Measurements from ENCODE around the gene PRG2. TPM values are rescaled to one million over a fixed set of nuclear protein-coding genes. Genes with fewer than 3 reads are reported as not detected.

The PRG2 gene
- total and polyA plus RNA-seq, 9 of the 15 experiments (the other 6 are each of a cell fraction or from before 2014, with no cell fraction given): 1.8 to 78.0 (median 26.6) TPM

DNA sequence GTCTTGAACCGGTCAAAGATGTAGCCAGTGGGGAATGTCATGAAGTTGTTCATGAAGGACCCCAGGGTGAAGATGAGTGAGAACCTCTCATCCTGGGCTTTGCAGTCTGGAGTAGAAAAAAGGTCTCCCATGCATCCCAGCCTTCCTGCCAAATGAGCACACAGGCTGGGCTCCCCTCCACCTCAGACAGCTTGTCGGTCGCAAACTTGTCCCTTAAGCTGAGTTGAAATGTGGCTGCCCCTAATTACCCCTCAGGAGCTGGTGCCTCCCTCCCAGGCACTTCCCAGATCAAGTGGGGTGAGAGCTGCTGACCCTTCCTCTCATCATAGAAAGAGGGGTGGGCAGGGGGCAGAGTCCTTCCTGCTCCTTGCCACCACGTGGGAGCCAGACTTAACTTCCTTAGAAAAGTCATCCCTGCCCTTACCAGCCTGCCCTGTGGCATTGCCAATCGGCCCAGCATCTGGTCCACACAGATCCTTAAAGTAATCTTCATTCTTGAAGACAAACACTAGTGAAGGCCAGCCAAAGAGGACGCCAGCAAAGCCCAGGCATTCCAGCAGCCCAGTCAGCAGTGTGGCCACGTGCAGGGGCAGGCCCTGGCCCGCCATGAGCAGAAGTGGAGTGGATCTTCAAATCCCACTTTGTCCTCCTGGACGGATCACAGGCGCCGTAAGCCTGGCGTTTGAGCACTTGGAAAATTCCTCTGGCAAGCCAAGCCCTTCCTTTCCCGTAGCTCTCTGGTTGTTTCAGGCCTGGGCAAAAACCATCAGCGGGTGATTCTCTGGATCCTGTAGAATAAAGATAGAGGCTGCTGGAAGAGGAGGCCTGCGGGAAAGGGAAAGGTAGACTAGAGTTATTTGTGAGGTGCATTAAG is 35.4 kb upstream of the PRG2 start (continued):
- TF ChIP-seq ADNP (tag; IDR thresholded peaks at IDR 0.05) (no peak), PHF21A (IDR thresholded peaks at IDR 0.05; ENCODE audit: borderline replicate concordance, low read depth) (no peak), HNRNPH1 (optimal IDR thresholded peaks at IDR 0.05; ENCODE audit: low read depth, low read length) (no peak), ZNF143 (CRISPR knock-in tag; IDR thresholded peaks at IDR 0.05) (no peak), MAZ (CRISPR knock-in tag; conservative IDR thresholded peaks at IDR 0.05 in 1 of 2, IDR thresholded peaks at IDR 0.05 in 1 of 2) (no peak), SAFB (IDR thresholded peaks at IDR 0.05; ENCODE audit: borderline replicate concordance, low read depth, low read length) (no peak), YY1 (IDR thresholded peaks at IDR 0.05; ENCODE audit: borderline replicate concordance in 1 of 3, control insufficient read depth in 1 of 3, extremely low read depth in 1 of 3, insufficient read depth in 3 of 3, insufficient read length in 1 of 3, insufficient replicate concordance in 2 of 3, low read depth in 1 of 3, low read length in 2 of 3) (peak in 2 of 3 experiments; percentile 9 to 18), KLF13 (tag; IDR thresholded peaks at IDR 0.05; ENCODE audit: borderline replicate concordance, low read depth) (no peak), ZKSCAN1 (IDR thresholded peaks at IDR 0.05; ENCODE audit: low read depth, low read length) (no peak), NFRKB (IDR thresholded peaks at IDR 0.05; ENCODE audit: low read depth) (peak; percentile 62; the same call in 1 of the 2 replicates), HNRNPLL (IDR thresholded peaks at IDR 0.05; ENCODE audit: low read depth, low read length, poor library complexity, severe bottlenecking) (no peak), RAD21 (CRISPR knock-in tag; conservative IDR thresholded peaks at IDR 0.05 in 1 of 2, IDR thresholded peaks at IDR 0.05 in 1 of 2) (no peak)
- TF ChIP-seq, protein P1, sequence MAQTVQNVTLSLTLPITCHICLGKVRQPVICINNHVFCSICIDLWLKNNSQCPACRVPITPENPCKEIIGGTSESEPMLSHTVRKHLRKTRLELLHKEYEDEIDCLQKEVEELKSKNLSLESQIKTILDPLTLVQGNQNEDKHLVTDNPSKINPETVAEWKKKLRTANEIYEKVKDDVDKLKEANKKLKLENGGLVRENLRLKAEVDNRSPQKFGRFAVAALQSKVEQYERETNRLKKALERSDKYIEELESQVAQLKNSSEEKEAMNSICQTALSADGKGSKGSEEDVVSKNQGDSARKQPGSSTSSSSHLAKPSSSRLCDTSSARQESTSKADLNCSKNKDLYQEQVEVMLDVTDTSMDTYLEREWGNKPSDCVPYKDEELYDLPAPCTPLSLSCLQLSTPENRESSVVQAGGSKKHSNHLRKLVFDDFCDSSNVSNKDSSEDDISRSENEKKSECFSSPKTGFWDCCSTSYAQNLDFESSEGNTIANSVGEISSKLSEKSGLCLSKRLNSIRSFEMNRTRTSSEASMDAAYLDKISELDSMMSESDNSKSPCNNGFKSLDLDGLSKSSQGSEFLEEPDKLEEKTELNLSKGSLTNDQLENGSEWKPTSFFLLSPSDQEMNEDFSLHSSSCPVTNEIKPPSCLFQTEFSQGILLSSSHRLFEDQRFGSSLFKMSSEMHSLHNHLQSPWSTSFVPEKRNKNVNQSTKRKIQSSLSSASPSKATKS (CRISPR knock-in tag; IDR thresholded peaks at IDR 0.05): no peak
- TF ChIP-seq, protein P2, sequence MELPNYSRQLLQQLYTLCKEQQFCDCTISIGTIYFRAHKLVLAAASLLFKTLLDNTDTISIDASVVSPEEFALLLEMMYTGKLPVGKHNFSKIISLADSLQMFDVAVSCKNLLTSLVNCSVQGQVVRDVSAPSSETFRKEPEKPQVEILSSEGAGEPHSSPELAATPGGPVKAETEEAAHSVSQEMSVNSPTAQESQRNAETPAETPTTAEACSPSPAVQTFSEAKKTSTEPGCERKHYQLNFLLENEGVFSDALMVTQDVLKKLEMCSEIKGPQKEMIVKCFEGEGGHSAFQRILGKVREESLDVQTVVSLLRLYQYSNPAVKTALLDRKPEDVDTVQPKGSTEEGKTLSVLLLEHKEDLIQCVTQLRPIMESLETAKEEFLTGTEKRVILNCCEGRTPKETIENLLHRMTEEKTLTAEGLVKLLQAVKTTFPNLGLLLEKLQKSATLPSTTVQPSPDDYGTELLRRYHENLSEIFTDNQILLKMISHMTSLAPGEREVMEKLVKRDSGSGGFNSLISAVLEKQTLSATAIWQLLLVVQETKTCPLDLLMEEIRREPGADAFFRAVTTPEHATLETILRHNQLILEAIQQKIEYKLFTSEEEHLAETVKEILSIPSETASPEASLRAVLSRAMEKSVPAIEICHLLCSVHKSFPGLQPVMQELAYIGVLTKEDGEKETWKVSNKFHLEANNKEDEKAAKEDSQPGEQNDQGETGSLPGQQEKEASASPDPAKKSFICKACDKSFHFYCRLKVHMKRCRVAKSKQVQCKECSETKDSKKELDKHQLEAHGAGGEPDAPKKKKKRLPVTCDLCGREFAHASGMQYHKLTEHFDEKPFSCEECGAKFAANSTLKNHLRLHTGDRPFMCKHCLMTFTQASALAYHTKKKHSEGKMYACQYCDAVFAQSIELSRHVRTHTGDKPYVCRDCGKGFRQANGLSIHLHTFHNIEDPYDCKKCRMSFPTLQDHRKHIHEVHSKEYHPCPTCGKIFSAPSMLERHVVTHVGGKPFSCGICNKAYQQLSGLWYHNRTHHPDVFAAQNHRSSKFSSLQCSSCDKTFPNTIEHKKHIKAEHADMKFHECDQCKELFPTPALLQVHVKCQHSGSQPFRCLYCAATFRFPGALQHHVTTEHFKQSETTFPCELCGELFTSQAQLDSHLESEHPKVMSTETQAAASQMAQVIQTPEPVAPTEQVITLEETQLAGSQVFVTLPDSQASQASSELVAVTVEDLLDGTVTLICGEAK (IDR thresholded peaks at IDR 0.05): no peak
- TF ChIP-seq, protein P2 (CRISPR knock-in tag; IDR thresholded peaks at IDR 0.05): no peak

Data from K562 (cell line).